Fibroblast of pulmonary artery (primary cell): ENCODE results near the gene KIRREL2.

Experiments used
- DNase-seq: peaks from one replicate; pipeline ENCODE4 v3.0.0-alpha.2; 2010; ENCODE audit warnings: low read depth
- H3K4me3 ChIP-seq: replicated peaks from 2 replicates; pipeline ENCODE4 v1.5.1; 2011; ENCODE audit warnings: low read depth, mild to moderate bottlenecking, control low read depth, low read length, moderate library complexity
- TF ChIP-seq, protein P1 (sequence below): IDR thresholded peaks from 2 replicates; pipeline ENCODE4 v1.5.1; 2011; ENCODE audit warnings: mild to moderate bottlenecking, control low read depth, low read length, inconsistent platforms; ENCODE audit errors: missing control alignments

Gene KIRREL2

DNA sequence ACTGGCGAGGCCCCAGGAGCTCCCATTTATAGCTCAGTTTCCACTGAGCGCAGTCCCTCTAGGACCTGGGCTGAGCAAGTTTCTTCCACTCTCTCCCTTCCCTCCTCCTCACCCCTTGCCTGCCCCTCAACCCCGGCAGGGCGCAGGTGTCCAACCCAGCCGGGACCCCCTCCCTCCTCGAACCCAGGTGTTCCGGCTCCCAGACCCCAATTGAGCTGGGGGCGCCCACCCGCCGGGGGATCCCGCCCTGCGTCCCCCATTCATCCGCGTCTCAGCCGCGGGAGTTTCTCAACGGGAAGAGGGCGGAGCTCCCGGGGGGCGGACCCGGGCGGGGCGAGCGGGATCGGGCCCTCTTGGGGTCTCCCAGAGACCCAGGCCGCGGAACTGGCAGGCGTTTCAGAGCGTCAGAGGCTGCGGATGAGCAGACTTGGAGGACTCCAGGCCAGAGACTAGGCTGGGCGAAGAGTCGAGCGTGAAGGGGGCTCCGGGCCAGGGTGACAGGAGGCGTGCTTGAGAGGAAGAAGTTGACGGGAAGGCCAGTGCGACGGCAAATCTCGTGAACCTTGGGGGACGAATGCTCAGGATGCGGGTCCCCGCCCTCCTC, at the start of gene KIRREL2:
Gene KIRREL2 (plus strand): TSS at position 366 of the 604 bp plus-strand sequence. CDS start 209 bp downstream, at position 575.
- no peak for DNase-seq
- H3K4me3 ChIP-seq: peak within 1 kb of the TSS; percentile 49

DNA sequence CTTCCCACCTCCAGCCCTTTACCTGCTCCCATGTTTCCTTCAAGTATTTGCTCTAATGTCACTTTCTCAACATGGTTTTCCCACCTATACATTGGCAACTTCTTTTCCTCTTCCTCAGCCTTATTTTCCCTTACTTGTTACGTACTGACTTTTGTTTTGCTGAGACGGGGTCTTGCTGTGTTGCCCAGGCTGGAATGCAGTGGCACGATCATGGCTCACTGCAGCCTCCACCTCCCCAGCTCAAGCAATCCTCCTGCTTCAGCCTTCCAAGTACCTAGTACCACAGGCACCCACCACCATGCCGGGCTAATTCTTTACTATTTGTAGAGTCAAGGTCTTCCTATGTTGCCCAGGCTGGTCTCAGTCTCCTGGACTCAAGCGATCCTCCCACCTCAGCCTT, 49.1 kb upstream of the KIRREL2 start:
- DNase-seq: no peak
- TF ChIP-seq, protein P1, sequence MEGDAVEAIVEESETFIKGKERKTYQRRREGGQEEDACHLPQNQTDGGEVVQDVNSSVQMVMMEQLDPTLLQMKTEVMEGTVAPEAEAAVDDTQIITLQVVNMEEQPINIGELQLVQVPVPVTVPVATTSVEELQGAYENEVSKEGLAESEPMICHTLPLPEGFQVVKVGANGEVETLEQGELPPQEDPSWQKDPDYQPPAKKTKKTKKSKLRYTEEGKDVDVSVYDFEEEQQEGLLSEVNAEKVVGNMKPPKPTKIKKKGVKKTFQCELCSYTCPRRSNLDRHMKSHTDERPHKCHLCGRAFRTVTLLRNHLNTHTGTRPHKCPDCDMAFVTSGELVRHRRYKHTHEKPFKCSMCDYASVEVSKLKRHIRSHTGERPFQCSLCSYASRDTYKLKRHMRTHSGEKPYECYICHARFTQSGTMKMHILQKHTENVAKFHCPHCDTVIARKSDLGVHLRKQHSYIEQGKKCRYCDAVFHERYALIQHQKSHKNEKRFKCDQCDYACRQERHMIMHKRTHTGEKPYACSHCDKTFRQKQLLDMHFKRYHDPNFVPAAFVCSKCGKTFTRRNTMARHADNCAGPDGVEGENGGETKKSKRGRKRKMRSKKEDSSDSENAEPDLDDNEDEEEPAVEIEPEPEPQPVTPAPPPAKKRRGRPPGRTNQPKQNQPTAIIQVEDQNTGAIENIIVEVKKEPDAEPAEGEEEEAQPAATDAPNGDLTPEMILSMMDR: no peak

More for the DNA sequence above, at the start of gene KIRREL2:
- TF ChIP-seq, protein P1: no peak

DNA sequence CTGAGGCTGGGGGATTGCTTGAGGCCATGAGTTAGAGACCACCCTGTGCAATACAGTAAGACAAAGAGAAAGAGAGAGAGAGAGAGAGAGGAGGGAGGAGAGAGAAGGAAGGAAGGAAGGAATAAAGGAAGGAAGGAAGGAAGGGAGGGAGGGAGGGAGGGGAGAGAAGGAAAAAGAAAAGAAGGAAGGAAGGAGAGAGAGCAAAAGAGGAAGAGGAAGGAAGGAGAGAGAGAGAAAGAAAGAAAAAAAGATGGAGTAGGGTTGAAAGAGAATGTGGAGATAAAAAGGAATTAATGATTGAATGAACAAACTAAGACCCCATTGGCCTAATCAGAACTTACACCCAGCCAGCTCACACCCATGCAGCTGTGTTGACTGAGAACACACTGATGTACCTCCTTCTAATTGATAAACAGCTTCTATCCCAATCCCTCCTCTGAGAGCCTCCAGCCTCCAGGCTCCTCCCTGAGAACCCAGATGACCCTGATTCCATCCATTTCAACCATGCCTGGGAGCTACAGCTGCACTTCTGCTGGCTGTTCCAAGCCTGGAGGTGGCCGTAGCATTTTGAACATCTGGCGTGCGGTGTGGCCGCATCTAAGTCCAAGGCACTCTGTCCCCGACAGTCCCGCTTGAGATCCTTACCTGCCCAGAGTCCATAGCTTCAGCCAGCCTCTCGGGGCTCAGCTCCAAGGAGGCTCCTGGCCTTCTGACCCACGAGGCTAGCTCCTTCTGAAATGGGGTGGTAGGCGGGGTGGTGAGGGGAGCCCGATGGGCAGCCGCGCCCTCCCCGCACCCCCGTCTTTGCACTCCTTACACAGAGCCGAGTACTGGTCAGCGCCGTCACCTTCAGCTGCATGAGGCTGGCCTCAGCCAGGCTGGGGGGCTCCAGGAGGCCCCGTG, 45.1 kb upstream of the KIRREL2 start:
- DNase-seq: no peak
- no peak overlapping the region for H3K4me3 ChIP-seq
- TF ChIP-seq, protein P1: no peak

More for the DNA sequence above, 49.1 kb upstream of the KIRREL2 start:
- no peak overlapping the region for H3K4me3 ChIP-seq

DNA sequence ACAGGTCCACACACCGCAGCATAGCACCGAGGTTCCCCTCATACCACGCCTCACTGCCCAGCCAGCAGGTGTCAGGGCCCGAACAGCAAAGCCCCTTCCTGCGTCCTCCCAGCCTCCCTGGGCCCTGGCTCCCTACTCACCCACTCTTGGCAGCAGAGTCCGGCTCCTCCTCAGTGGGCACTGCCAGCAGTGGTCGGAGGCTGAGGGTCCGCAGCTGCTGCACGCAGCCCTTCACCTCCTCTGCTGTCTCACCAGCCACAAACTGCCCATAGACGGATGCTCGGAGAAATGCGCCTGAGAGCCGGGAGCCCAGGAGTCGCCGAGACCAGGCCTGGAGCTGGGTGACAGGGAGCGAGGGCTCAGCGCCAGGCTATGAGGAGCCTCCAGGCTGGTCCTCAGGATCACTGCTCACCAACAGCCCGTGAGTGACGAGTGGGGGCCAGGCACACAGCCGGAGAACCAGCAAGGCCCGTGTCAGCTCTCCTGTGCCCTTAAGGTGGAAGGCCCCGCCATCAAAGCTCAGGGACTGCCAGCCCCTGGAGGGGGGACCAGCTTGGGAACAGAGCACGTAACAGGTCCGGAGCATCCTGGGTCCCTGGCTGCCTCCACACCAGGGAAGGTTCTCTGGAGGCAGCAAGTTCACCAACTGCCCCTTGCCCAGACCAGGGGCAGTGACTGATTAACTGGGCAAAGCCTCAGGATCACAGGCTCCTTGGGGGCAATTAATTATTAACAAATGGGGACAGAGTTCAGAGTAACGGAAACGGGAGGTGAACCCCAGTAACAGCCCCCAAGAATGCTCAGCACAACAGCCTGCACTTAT, 44.3 kb upstream of the KIRREL2 start, which contains the start of gene PRODH2:
Gene PRODH2 (minus strand): TSS at position 626 of the 823 bp plus-strand sequence. CDS start 40 bp downstream, at position 586.
- TF ChIP-seq, protein P1: no peak
- H3K4me3 ChIP-seq: no peak within 1 kb of the TSS
- DNase-seq: no peak

DNA sequence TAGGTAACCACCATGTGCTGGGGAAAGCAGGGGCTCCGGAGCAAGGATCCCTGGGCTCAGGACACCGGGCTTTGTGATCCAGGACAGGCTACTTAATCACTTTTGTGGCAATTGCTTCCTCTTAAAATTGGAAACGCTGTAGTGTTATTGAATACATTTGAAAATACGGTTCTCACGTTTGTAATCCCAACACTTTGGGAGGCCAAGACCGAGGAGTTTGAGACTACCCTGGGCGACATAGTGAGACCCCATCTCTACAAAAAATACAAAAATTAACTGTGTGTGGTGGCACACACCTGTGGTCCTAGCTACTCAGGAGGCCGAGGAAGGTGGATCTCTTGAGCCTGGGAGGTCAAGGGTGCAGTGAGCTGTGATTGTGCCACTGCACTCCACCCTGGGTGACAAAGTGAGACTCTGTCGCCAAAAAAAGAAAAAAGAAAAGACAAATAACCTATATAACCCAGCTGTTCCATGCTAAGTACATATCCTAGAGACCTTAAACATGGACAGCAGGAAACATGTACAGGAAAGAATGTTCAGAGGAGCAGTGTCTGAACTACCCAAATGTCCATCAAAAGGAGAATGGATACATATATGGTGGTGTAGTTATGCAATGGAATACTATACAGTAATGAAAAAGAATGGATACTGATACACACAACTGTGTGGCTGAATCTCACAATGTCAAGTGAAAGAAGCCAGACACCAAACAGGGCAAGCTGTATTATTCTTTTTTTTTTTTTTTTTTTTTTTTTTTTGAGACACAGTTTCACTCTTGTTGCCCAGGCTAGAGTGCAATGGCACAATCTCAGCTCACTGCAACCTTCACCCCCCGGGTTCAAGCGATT, 43.4 kb upstream of the KIRREL2 start:
- H3K4me3 ChIP-seq: no peak overlapping the region
- no peak for DNase-seq
- TF ChIP-seq, protein P1: no peak

DNA sequence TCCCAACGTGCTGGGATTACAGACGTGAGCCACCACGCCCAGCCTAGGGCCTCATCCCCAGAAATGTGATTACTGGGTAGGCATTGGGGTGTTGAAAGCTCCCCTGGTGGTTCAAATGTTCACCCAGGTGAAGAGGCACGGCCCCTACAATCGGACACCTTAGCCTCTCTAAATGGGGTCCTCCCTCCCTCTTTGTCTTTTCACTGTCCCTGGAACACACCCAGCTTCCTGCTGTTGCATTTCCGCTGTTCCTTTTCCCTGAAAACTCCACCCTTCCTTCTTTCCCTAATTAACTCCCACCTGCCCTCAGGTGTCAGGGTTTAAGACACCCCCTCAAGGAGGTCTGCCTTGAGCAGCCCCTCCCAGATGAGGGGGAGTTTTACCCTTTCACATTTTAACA, 40.4 kb upstream of the KIRREL2 start:
- H3K4me3 ChIP-seq: no peak overlapping the region
- TF ChIP-seq, protein P1: no peak
- no peak for DNase-seq
